HepG2 (cell line): ENCODE results near the gene CACNA1I. TPM values are rescaled to one million over a fixed set of nuclear protein-coding genes. Genes with fewer than 3 reads are reported as not detected.

ENCODE experiments used
- HMG20B ChIP-seq: conservative IDR thresholded peaks from 2 replicates; pipeline ENCODE4 v1.6.1; 2016; ENCODE audit warnings: missing genetic modification reagents, missing compliant biosample characterization
- KAT8 ChIP-seq: IDR thresholded peaks from 2 replicates; pipeline ENCODE4 v1.6.1; 2016; ENCODE audit warnings: missing genetic modification reagents, missing compliant biosample characterization
- KLF12 ChIP-seq: sonication (generic); formaldehyde crosslinking; IDR thresholded peaks from 2 replicates; pipeline ENCODE4 v1.4.0; 2020; ENCODE audit warnings: missing genetic modification reagents, borderline replicate concordance
- MAFK ChIP-seq, 2 experiments: IDR thresholded peaks in 1 of 2; conservative IDR thresholded peaks in 1 of 2; 2 replicates each; pipeline ENCODE4 v1.6.1; 2011; ENCODE audit warnings: improper control_type of control experiment in 2 of 2, low read length in 2 of 2
- MED13 ChIP-seq: sonication (generic); formaldehyde crosslinking; IDR thresholded peaks from 2 replicates; pipeline ENCODE4 v1.5.0; 2020; ENCODE audit warnings: missing genetic modification reagents
- PHF21A ChIP-seq: sonication (generic); formaldehyde crosslinking; IDR thresholded peaks from 2 replicates; pipeline ENCODE4 v1.5.0; 2020; ENCODE audit warnings: mild to moderate bottlenecking, missing genetic modification reagents
- RBAK ChIP-seq: sonication (generic); formaldehyde crosslinking; IDR thresholded peaks from 2 replicates; pipeline ENCODE4 v1.5.1; 2020; ENCODE audit warnings: mild to moderate bottlenecking, missing genetic modification reagents
- ZFP62 ChIP-seq: sonication (generic); formaldehyde crosslinking; IDR thresholded peaks from 2 replicates; pipeline ENCODE4 v1.4.0; 2020; ENCODE audit warnings: missing genetic modification reagents
- ZNF138 ChIP-seq: sonication (generic); formaldehyde crosslinking; IDR thresholded peaks from 2 replicates; pipeline ENCODE4 v1.5.0; 2020; ENCODE audit warnings: mild to moderate bottlenecking, low read depth, missing genetic modification reagents
- ZNF232 ChIP-seq: sonication (generic); formaldehyde crosslinking; IDR thresholded peaks from 2 replicates; pipeline ENCODE4 v1.4.0; 2020; ENCODE audit warnings: missing genetic modification reagents, borderline replicate concordance
- ZNF335 ChIP-seq: sonication (generic); formaldehyde crosslinking; IDR thresholded peaks from 2 replicates; pipeline ENCODE4 v1.4.0; 2020; ENCODE audit warnings: missing genetic modification reagents
- ZNF367 ChIP-seq: sonication (generic); formaldehyde crosslinking; IDR thresholded peaks from 2 replicates; pipeline ENCODE4 v1.4.0; 2020; ENCODE audit warnings: missing genetic modification reagents, borderline replicate concordance
- ZNF850 ChIP-seq: sonication (generic); formaldehyde crosslinking; conservative IDR thresholded peaks from 2 replicates; pipeline ENCODE4 v1.9.0; 2021; ENCODE audit warnings: mild to moderate bottlenecking, missing genetic modification reagents
- polyA plus RNA-seq, 8 experiments: library from polyadenylated mRNA; depleted of rRNA in 3 of 8; stranded (reverse) in 7 of 8; unstranded in 1 of 8; fragments of >200 nt; fragmentation: Illumina TruSeq in 4 of 8; extraction: Trizol in 4 of 8; gene quantifications; 2 replicates each; pipeline versions ENCODE4 v1.2.1 to v1.2.3, GENCODE V29; 2011 to 2016; ENCODE audit warnings: low read depth in 4 of 8, missing spikeins in 1 of 8, mixed read lengths in 1 of 8; ENCODE audit not compliant: insufficient read depth in 1 of 8
- total RNA-seq, 5 experiments: library from RNA; depleted of rRNA; stranded (reverse); fragments of >200 nt; fragmentation: Illumina TruSeq; extraction: Trizol; gene quantifications; 2 replicates each; pipeline ENCODE4 v1.2.3, GENCODE V29; 2016; ENCODE audit warnings: low read depth in 1 of 5
- TF ChIP-seq, protein P1 (sequence below): sonication (generic); formaldehyde crosslinking; IDR thresholded peaks from 2 replicates; pipeline ENCODE4 v1.5.0; 2020; ENCODE audit warnings: mild to moderate bottlenecking, missing genetic modification reagents, borderline replicate concordance
- TF ChIP-seq, protein P2 (sequence below): sonication (generic); formaldehyde crosslinking; IDR thresholded peaks from 2 replicates; pipeline ENCODE4 v1.4.0; 2020; ENCODE audit warnings: missing genetic modification reagents
- TF ChIP-seq, protein P3 (sequence below): IDR thresholded peaks from 2 replicates; pipeline ENCODE4 v1.6.1; 2012; ENCODE audit warnings: low read length, improper control_type of control experiment
- TF ChIP-seq, protein P4 (sequence below): sonication (generic); formaldehyde crosslinking; IDR thresholded peaks from 2 replicates; pipeline ENCODE4 v1.8.0; 2022; ENCODE audit warnings: low read depth, missing genetic modification reagents

The CACNA1I gene
- total and polyA plus RNA-seq, 2 of the 13 experiments (the other 11 are each of a cell fraction or from before 2014, with no cell fraction given): not detected

DNA sequence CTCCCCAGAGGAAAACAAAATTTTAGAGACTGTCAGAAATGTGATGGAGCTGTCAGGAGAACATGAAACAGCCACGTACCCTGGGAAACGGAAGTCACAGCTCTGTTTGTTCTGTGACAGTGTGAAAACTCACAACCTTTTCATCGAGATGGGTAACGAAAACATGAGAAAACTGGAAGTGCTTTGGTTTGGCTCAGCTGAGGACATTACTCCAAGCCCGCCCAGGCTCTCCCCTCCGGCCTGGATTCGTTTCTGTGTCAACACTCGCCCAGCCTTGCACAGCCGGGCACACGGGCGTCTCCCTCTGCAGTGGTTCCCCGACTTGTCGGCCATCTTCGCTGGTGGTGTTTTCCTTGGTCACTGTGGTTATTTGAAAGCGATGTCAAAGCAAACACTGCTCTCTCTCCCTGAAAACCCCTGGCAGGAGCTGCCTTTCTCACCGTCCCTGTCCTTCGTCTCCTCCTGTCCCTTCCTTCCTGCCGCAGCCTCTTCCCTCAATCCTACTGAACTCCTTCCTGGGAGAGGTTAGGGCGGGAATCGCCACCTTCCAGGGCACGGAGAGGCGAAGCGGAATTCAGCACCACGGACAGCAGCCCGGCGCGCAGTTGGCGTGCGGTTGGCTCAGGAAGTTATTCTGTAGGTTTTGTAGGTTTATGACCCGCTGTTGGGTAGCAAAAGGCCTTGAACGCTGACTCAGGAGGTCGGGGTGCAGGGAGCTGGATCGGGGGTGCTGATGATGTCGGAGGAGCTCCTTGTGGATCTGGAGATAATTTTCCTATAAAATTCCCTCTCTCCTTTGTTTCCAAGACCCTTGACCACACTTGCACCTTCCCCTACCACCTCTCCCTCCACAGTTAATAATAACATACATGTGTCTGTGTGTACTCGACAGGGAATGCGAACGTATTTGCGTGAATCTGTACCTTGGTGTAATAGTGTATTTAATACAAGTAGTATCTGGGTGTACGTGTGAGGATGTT is 24.9 kb upstream of the CACNA1I start (continued):
- TF ChIP-seq, protein P1, sequence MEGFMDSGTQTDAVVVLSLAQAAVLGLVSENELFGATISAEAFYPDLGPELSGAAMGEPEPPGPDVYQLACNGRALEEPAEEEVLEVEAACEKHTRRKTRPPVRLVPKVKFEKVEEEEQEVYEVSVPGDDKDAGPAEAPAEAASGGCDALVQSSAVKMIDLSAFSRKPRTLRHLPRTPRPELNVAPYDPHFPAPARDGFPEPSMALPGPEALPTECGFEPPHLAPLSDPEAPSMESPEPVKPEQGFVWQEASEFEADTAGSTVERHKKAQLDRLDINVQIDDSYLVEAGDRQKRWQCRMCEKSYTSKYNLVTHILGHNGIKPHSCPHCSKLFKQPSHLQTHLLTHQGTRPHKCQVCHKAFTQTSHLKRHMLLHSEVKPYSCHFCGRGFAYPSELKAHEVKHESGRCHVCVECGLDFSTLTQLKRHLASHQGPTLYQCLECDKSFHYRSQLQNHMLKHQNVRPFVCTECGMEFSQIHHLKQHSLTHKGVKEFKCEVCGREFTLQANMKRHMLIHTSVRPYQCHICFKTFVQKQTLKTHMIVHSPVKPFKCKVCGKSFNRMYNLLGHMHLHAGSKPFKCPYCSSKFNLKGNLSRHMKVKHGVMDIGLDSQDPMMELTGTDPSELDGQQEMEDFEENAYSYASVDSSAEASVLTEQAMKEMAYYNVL (CRISPR knock-in tag): no peak
- TF ChIP-seq ZNF367 (CRISPR knock-in tag) (peak; percentile 56; the same call in 1 of the 2 replicates), RBAK (CRISPR knock-in tag) (no peak), HMG20B (CRISPR knock-in tag) (peak; percentile 75), MED13 (CRISPR knock-in tag) (peak; percentile 46; the same call in 1 of the 2 replicates), ZFP62 (CRISPR knock-in tag) (no peak), KLF12 (CRISPR knock-in tag) (0 out of 2 replicates have a peak, but pooled peaks have one; percentile 40), ZNF138 (peak; percentile 94), KAT8 (CRISPR knock-in tag) (peak; percentile 59), PHF21A (no peak), MAFK (conservative IDR thresholded peaks at IDR 0.05 in 1 of 2, IDR thresholded peaks at IDR 0.05 in 1 of 2; ENCODE audit: low read length in 2 of 2) (no peak), ZNF335 (peak; percentile 80; the same call in 1 of the 2 replicates), ZNF232 (CRISPR knock-in tag) (peak; percentile 98), ZNF850 (CRISPR knock-in tag) (no peak)
- TF ChIP-seq, protein P2, sequence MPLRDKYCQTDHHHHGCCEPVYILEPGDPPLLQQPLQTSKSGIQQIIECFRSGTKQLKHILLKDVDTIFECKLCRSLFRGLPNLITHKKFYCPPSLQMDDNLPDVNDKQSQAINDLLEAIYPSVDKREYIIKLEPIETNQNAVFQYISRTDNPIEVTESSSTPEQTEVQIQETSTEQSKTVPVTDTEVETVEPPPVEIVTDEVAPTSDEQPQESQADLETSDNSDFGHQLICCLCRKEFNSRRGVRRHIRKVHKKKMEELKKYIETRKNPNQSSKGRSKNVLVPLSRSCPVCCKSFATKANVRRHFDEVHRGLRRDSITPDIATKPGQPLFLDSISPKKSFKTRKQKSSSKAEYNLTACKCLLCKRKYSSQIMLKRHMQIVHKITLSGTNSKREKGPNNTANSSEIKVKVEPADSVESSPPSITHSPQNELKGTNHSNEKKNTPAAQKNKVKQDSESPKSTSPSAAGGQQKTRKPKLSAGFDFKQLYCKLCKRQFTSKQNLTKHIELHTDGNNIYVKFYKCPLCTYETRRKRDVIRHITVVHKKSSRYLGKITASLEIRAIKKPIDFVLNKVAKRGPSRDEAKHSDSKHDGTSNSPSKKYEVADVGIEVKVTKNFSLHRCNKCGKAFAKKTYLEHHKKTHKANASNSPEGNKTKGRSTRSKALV (CRISPR knock-in tag): peak; percentile 82
- TF ChIP-seq, protein P3, sequence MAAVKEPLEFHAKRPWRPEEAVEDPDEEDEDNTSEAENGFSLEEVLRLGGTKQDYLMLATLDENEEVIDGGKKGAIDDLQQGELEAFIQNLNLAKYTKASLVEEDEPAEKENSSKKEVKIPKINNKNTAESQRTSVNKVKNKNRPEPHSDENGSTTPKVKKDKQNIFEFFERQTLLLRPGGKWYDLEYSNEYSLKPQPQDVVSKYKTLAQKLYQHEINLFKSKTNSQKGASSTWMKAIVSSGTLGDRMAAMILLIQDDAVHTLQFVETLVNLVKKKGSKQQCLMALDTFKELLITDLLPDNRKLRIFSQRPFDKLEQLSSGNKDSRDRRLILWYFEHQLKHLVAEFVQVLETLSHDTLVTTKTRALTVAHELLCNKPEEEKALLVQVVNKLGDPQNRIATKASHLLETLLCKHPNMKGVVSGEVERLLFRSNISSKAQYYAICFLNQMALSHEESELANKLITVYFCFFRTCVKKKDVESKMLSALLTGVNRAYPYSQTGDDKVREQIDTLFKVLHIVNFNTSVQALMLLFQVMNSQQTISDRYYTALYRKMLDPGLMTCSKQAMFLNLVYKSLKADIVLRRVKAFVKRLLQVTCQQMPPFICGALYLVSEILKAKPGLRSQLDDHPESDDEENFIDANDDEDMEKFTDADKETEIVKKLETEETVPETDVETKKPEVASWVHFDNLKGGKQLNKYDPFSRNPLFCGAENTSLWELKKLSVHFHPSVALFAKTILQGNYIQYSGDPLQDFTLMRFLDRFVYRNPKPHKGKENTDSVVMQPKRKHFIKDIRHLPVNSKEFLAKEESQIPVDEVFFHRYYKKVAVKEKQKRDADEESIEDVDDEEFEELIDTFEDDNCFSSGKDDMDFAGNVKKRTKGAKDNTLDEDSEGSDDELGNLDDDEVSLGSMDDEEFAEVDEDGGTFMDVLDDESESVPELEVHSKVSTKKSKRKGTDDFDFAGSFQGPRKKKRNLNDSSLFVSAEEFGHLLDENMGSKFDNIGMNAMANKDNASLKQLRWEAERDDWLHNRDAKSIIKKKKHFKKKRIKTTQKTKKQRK: no peak
- TF ChIP-seq, protein P4, sequence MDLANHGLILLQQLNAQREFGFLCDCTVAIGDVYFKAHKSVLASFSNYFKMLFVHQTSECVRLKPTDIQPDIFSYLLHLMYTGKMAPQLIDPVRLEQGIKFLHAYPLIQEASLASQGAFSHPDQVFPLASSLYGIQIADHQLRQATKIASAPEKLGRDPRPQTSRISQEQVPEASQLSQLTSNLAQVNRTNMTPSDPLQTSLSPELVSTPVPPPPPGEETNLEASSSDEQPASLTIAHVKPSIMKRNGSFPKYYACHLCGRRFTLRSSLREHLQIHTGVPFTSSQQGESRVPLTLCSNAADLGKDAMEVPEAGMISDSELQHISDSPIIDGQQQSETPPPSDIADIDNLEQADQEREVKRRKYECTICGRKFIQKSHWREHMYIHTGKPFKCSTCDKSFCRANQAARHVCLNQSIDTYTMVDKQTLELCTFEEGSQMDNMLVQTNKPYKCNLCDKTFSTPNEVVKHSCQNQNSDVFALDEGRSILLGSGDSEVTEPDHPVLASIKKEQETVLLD (CRISPR knock-in tag): peak; percentile 36; the same call in 1 of the 2 replicates
